Fibroblast of peridontal ligament (primary cell): Measurements from ENCODE around the gene ING5.

ENCODE experiments used
- DNase-seq: peaks from one replicate; pipeline ENCODE4 v3.0.0-alpha.2; 2010; ENCODE audit errors: extremely low read depth

The ING5 gene

GRCh38 chr2:241706537-241706936 is 4.7 kb downstream of the ING5 start:
- DNase-seq, result no peak

DNA sequence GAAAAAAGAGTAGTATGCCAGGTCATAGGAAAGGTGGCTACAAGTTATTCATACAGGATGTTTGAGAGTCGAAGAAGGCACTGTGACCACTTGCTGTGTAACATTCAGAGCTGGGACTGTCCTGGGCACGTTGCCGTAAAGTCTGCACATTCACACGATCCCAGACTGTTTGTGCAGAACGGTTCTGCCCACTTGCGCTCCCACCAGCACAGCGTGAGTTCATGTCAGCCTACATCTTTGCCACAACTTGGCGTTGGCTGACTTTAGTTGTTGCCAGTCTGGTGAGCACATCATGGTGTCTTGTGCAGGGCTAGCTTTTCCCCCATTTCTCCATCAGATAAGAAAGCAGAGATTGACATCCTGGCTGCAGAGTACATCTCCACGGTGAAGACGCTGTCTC is 7.0 kb downstream of the ING5 start:
- DNase-seq, result no peak

GRCh38 chr2:241719093-241719492 is 17.3 kb downstream of the ING5 start:
- DNase-seq, result no peak

GRCh38 chr2:241720099-241720498 is 18.3 kb downstream of the ING5 start:
- DNase-seq, result no peak

DNA sequence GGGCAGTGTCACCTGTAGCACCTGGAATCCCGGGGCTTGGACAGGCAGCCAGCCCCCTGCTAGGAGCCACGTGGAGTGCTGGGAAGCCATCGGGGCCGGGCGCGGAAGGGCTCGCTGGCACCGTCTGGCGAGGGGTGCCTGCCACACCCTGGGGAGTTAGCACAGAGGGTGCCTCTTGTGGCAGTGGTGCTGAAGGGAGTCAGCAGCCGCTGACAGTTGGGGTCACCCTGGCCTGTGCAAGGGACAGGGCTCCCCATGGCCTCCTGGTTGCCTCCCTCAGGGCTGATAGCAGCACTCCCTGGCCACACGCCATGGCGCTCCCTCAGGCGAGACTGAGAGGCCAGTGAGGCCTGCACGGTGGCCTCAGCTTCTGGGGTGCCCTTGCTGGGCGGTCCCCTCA is 18.7 kb downstream of the ING5 start:
- DNase-seq, result no peak

GRCh38 chr2:241721852-241722251 is 20.0 kb downstream of the ING5 start:
- DNase-seq, result no peak

DNA sequence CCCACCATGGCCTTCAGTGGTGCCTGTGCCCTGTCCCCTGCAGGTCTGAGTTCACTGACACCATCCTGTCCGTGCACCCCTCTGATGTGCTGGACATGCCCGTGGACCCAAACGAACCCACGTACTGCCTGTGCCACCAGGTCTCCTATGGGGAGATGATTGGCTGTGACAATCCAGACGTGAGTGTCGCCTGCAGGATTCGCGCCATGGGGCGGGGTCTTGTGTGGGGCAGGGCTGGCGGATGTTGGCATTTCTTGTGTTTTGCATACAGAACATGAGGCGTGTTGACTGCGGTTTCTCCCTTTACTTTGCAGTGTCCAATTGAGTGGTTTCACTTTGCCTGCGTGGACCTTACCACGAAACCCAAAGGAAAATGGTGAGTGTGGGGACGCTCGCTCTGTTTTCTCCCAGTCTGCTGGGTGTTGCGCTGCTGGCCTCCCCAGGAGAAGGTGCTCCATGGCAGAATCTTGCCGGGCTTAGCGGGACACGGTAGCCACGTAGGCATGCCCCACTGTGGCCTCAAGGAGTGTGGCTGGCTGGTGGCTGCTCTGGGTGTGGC is 21.1 kb downstream of the ING5 start:
- no peak for DNase-seq

DNA sequence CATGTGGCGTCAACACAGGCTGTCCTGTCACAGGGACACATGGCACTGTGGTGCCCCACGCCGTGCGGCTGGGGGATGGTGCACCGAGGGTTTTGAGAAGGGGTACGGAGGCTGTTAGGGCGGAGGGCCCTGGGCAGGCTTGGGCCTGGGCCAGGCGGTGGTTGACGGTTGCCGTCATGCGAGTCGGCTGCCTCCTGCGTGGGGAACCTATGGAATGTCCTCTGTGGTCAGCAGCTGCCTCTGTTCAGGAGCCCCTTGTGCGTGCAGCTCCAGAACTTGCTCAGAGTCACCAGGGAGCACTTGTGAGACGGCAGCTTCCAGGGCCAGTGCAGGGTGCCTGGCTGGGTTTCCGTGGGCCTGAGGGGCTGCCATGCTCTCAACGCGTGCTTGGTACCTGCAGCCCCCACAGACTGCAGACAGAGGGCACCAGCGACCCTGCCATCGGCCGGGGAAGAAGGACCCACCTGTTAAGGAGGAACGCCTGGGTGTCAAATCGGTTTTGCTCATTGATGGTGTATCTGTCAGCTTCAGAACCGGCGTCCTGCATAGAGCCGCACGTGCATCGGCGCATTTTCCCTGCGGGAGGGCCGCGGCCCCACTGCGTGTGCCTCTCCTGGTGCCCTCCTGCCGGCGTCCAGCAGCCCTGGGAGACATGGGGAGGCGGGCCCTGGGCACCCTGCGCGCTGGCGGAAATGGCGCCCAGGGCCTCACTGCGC is 22.6 kb downstream of the ING5 start:
- DNase-seq, result no peak

DNA sequence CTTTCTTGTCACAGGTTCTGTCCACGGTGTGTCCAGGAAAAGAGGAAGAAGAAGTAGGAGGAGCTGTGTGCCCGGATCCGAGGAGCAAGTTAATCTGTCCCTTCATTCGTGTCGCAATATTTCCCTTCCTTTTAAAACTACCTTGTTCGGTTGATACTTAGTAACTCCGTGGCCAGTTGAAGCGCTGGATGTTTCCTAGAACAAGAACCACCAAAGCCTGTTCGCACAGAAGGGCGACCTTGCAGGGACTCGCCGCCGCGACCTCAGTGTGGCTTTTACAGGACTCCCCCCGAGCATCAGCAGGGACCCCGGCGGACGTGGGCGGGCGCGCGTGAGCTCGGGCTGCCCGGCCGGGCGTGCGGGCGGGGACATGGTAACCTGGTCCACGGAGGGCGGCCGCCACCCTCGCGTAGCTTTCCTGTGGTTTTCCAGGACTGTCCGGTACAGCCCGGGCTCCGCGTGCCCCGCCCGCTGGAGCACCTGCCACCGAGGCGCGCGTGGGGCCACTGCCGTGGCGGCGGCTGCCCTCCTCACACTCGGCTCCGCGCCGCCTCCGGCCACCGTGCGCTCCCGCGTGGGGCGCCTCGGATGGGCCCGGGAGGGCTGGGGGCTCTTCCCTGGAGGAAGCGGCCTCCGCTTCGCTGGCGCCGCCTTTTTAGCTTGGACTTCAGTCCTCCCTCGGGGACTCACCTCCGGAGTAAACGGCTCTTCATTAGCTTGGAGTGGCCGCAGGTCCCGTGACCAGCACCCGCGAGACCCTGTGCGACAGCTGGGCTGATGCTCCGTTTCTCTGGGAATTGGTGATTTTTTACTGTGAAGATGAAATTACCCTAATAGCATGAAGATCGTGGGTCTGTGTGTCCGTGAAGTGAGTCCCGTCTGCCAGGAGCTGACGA is 23.4 kb downstream of the ING5 start:
- DNase-seq, result no peak

GRCh38 chr2:241726459-241726858 is 24.6 kb downstream of the ING5 start:
- no peak for DNase-seq

DNA sequence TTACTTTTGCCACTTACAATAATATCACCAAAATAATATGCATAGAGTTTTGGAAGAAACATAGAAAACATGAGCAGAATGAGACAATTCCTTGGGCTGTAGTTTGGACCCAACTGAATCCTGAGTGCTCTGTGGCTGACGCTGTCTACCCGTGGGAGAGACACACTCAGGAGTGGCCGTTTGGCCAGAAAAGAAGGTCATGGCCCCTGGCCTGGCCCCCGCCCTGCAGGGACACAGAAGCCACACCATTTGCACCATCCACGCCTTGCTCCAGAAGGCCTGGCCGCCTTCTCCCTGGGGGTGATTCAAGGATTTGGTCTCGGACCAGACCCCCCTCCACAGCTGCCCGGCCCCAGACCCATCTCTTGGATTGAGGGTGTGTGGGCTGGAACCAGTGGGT is 26.2 kb downstream of the ING5 start:
- no peak for DNase-seq

DNA sequence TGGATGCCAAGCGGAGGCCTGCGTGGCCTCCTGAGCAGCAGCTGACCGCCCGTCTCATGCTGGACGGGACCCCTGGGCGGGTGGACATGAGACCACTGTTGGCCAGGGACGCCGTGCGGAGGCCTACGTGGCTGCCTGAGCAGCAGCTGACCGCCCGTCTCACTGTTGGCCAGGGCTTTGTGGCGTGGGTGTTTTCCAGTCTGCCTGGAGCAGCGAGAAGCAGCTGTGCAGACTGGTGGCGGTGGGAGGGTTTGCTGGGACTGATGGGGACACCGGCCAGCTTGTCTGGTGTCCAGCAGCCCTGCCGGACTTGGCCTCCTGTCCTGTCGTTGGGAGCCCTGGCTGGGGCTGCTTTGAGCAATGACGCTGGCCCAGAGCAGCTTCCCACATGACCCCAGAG is 26.8 kb downstream of the ING5 start:
- DNase-seq, result no peak

DNA sequence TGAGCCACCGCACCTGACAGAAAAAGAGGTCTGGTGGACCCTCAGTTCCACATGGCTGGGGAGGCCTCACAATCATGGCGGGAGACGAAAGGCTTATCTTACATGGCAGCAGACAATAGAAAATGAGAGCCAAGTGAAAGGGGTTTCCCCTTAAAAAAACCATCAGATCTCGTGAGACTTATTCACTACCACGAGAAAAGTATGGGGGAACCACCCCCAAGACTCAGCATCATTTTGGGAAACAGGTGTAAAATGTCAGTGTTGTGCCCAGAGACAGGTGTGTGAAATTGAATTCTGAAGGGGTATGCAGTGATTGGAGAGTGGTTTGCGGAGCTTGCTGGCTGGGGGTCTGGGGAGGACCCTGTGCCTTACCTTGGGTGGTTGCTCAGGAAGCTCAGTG is 28.0 kb downstream of the ING5 start:
- no peak for DNase-seq

- DNase-seq, result no peak
Observed at GRCh38 chr2:241730671-241731293, 28.9 kb downstream of the ING5 start.

DNA sequence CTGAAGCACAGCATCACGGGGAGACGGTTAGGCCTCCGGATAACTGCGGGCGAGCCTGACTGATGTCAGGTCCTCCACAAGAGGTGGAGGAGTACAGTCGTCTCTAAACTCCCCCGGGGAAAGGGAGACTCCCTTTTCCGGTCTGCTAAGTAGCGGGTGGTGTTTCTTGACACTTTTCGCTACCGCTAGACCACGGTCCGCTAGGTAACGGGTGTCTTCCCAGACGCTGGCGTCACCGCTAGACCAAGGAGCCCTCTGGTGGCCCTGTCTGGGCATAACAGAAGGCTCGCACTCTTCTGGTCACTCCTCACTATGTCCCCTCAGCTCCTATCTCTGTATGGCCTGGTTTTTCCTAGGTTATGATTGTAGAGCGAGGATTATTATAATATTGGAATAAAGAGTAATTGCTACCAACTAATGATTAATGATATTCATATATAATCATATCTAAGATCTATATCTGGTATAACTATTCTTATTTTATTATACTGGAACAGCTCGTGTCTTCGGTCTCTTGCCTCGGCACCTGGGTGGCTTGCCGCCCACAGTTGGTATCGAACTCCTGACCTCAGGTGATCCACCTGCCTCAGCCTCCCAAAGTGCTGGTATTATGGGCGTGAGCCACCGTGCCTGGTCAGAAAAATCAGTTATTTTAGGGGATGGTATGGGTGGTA is 30.8 kb downstream of the ING5 start:
- DNase-seq, result peak; percentile 21

GRCh38 chr2:241733391-241734207 is 31.8 kb downstream of the ING5 start:
- DNase-seq, result no peak

- no peak for DNase-seq
Observed at GRCh38 chr2:241734208-241734466, 32.3 kb downstream of the ING5 start.

DNA sequence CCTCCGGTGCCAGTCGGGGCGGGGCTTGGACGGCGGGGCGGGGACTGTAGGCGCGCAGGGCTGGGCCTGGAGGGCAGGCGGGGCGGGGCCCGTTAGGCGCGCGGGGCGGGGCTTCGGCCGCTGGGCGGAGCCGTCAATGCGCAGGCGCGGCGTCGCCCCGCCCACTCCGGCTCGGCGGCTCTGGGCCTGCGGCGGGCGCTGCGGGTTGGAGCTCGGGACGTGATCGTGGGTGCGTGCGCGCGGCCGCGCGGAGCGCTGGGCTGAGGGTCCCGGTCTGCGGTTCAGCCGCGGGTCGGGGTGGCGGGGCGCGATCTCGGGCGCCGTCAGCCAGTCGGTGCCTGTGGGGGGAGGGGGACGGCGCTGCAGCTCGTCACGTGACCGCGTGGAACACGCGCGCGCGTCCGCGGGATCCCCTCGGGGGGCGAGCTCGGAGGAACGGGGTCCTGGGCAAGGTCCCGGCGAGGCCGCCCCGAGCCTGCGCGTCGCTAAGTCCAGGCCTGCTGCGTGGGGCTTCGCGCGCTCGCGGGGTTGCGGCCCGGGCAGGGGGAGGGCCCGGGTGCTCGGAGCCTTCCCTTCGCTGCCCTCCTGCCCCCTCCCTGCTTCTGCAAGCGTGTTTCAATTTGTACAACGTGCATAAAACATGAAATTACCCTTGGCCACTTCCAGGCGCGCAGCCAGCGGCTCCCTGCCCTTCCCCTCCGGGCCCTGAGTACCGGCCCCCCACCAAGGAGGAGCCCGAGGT is 32.8 kb downstream of the ING5 start, which contains the start of gene D2HGDH:
Gene D2HGDH, plus strand, starts transcription at position 164 of the 742 bp plus-strand sequence. CDS start 595 bp downstream, outside the sequence.
- peak; percentile 65 for DNase-seq

DNA sequence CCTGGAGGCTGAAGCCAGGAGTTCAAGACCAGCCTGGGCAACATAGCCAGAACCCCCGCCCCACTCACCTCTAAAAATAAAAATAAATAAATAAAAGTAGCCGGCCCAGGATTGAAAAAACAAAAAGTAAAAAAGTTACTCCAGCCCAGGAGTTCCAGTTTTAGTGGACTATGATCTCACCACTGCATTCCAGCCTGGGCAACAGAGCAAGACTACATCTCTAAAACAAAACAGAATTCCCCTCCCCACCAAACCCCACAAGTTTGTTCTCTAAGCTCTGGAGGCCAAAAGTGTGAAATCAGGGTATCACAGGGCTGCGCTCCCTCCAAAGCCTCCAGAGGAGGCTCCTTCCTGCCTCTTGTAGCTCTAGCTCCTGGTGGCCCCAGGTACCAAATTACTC is 34.3 kb downstream of the ING5 start:
- DNase-seq, result no peak

GRCh38 chr2:241738040-241738686 is 36.3 kb downstream of the ING5 start:
- DNase-seq, result no peak
